CD14-positive monocyte (primary cell): Measurements from ENCODE around the gene SMARCA2. TPM values are rescaled to one million over a fixed set of nuclear protein-coding genes. Genes with fewer than 3 reads are reported as not detected.
A peak's percentile ranks its signal among the peaks of the same experiment; 100 is the strongest.

Experiments
- DNase-seq, 3 donors: peaks; one replicate each; pipeline ENCODE4 v3.0.0-alpha.2; 2011 to 2022
- H2AFZ ChIP-seq: 2 replicates; pipeline ENCODE4 v1.6.0; 2012; ENCODE audit warnings: mild to moderate bottlenecking, low read depth, low read length, inconsistent platforms; ENCODE audit not compliant: insufficient read depth, poor library complexity, severe bottlenecking
- H3K27ac ChIP-seq, 2 donors: 1 replicate in 1 of 2; 2 replicates in 1 of 2; pipeline ENCODE4 v1.5.1; 2012 to 2013; ENCODE audit warnings: low read length in 2 of 2, control low read depth in 1 of 2, inconsistent platforms in 1 of 2, low read depth in 1 of 2, mild to moderate bottlenecking in 1 of 2
- H3K27me3 ChIP-seq, 2 donors: one replicate each; pipeline versions ENCODE4 v1.6.0 to v1.6.1; 2011 to 2013; ENCODE audit warnings: low read length in 2 of 2; ENCODE audit not compliant: control insufficient read depth in 2 of 2, insufficient read depth in 2 of 2
- H3K36me3 ChIP-seq, 2 donors: replicated peaks in 1 of 2; 1 replicate in 1 of 2; 2 replicates in 1 of 2; pipeline versions ENCODE4 v1.5.1 to v1.6.1; 2012 to 2013; ENCODE audit warnings: low read length in 2 of 2, control low read depth in 1 of 2, inconsistent platforms in 1 of 2, mild to moderate bottlenecking in 1 of 2; ENCODE audit not compliant: insufficient read depth in 2 of 2, control insufficient read depth in 1 of 2
- H3K4me1 ChIP-seq, 2 donors: 1 replicate in 1 of 2; 2 replicates in 1 of 2; pipeline versions ENCODE4 v1.5.1 to v1.6.1; 2012 to 2013; ENCODE audit warnings: low read length in 2 of 2, control low read depth in 1 of 2, inconsistent platforms in 1 of 2, mild to moderate bottlenecking in 1 of 2, moderate library complexity in 1 of 2; ENCODE audit not compliant: insufficient read depth in 2 of 2, control insufficient read depth in 1 of 2
- H3K4me2 ChIP-seq: replicated peaks from 2 replicates; pipeline ENCODE3; 2012; ENCODE audit warnings: low read length, moderate library complexity, mild to moderate bottlenecking; ENCODE audit not compliant: poor library complexity, severe bottlenecking; ENCODE audit errors: extremely low read depth
- H3K4me3 ChIP-seq, 3 experiments: fragments of 200-600 bp in 1 of 3; sonication (generic) in 1 of 3; replicated peaks in 1 of 3; 1 replicate in 2 of 3; 2 replicates in 1 of 3; pipeline ENCODE4 v1.5.1; 2011 to 2013; ENCODE audit warnings: low read length in 3 of 3, mild to moderate bottlenecking in 3 of 3, control low read depth in 2 of 3, low read depth in 2 of 3, inconsistent platforms in 1 of 3, moderate library complexity in 1 of 3
- H3K79me2 ChIP-seq: 2 replicates; pipeline ENCODE4 v1.6.0; 2012; ENCODE audit warnings: mild to moderate bottlenecking, control low read depth, inconsistent platforms, low read length, moderate library complexity; ENCODE audit not compliant: insufficient read depth
- H3K9ac ChIP-seq: 2 replicates; pipeline ENCODE4 v1.6.0; 2017; ENCODE audit warnings: low read length, mild to moderate bottlenecking; ENCODE audit not compliant: insufficient read depth, poor library complexity, severe bottlenecking
- H3K9me3 ChIP-seq, 2 donors: replicated peaks in 1 of 2; 1 replicate in 1 of 2; 2 replicates in 1 of 2; pipeline versions ENCODE4 v1.5.1 to v1.6.1; 2012 to 2013; ENCODE audit warnings: low read length in 2 of 2, control low read depth in 1 of 2; ENCODE audit not compliant: control insufficient read depth in 1 of 2, insufficient read depth in 1 of 2
- H4K20me1 ChIP-seq: 2 replicates; pipeline ENCODE4 v1.6.0; 2012; ENCODE audit warnings: mild to moderate bottlenecking, low read length, control low read depth, moderate library complexity; ENCODE audit not compliant: insufficient read depth
- H3K27ac Mint-ChIP-seq, 7 donors: one replicate each; pipeline ENCODE4 v1.8.0; 2020; ENCODE audit warnings: mild to moderate bottlenecking in 7 of 7, mixed read lengths in 7 of 7, moderate library complexity in 6 of 7, inconsistent platforms in 2 of 7
- H3K27me3 Mint-ChIP-seq, 3 donors: one replicate each; pipeline ENCODE4 v1.8.0; 2021 to 2022; ENCODE audit warnings: low read depth in 3 of 3, mild to moderate bottlenecking in 3 of 3, mixed read lengths in 3 of 3, moderate library complexity in 3 of 3, inconsistent platforms in 1 of 3
- H3K36me3 Mint-ChIP-seq, 2 donors: one replicate each; pipeline ENCODE4 v1.8.0; 2020; ENCODE audit warnings: mixed read lengths in 2 of 2, inconsistent platforms in 1 of 2, mild to moderate bottlenecking in 1 of 2
- H3K4me1 Mint-ChIP-seq: one replicate; pipeline ENCODE4 v1.8.0; 2020; ENCODE audit warnings: mild to moderate bottlenecking, mixed read lengths
- H3K4me3 Mint-ChIP-seq, 2 donors: one replicate each; pipeline ENCODE4 v1.8.0; 2020; ENCODE audit warnings: mild to moderate bottlenecking in 2 of 2, mixed read lengths in 2 of 2, moderate library complexity in 1 of 2
- H3K9me3 Mint-ChIP-seq, 7 donors: one replicate each; pipeline ENCODE4 v1.8.0; 2020 to 2022; ENCODE audit warnings: mixed read lengths in 7 of 7, mild to moderate bottlenecking in 6 of 7, moderate library complexity in 6 of 7, inconsistent platforms in 2 of 7
- CTCF ChIP-seq: fragments of 200-600 bp; IDR thresholded peaks from one replicate; pipeline ENCODE4 v1.8.0; 2022; ENCODE audit warnings: antibody characterized with exemption, mild to moderate bottlenecking
- WGBS: methylation state at CpG from one replicate; pipeline ENCODE4 v1.1.5; 2013; ENCODE audit warnings: missing lambda C conversion rate; ENCODE audit not compliant: insufficient coverage; 5-methylcytosine and 5-hydroxymethylcytosine counted together
- intact Hi-C, 2 donors: fragments of 100-400 bp; cut with micrococcal nuclease; formaldehyde crosslinking; loops; one replicate each; pipeline versions ENCODE4 v1.15.0 to v1.15.1; 2023
- polyA plus RNA-seq, 3 donors: library from polyadenylated mRNA; depleted of rRNA in 1 of 3; unstranded in 2 of 3; stranded (reverse) in 1 of 3; fragments of 300-500 nt in 2 of 3; fragments of >200 nt in 1 of 3; fragmentation: Illumina TruSeq in 2 of 3; gene quantifications; 1 replicate in 2 of 3; 2 replicates in 1 of 3; pipeline ENCODE4 v1.2.3, GENCODE V29; 2012 to 2021

SMARCA2 gene
- polyA plus RNA-seq, 3 donors, result 11.0 to 54.7 (median 11.8) TPM

- TF ChIP-seq CTCF, result no peak
- Mint-ChIP-seq H3K27ac (peak overlapping the region; percentile 94 to 98 (median 97)), H3K36me3 (peaks cover 0 to 3% of the 10 kb centered on the region in 2 donors), H3K27me3 (peaks cover 0 to 3% (median 1%) of the 10 kb centered on the region in 3 donors), H3K9me3 (peaks cover 0 to 2% (median 0%) of the 10 kb centered on the region in 7 donors), H3K4me1 (peaks cover 54% of the 10 kb centered on the region), H3K4me3 (peak overlapping the region; percentile 97 to 98)
- H3K27ac ChIP-seq, result peak overlapping the region; percentile 90 to 97
- peak overlapping the region; percentile 96 for H3K9ac ChIP-seq
- WGBS, result no CpG with 5 or more reads among the region's 7 CpGs
- peaks cover 30 to 44% of the 10 kb centered on the region in 2 donors for H3K4me1 ChIP-seq
- intact Hi-C loops, result loop anchor here (10.0 kb wide), 2 partner anchors 827 to 1507 kb away; partner anchors contain the start of genes RFX3 (in 2 of the 2) and PUM3 (in 1 of the 2)
- peaks cover 72% of the 10 kb centered on the region for H3K79me2 ChIP-seq
- H3K4me3 ChIP-seq, result peak overlapping the region; percentile 74 to 98 (median 76)
- H3K4me2 ChIP-seq, result peak overlapping the region; percentile 97
- no peaks in the 10 kb centered on the region for H3K9me3 ChIP-seq
- DNase-seq, result no peak
- H2AFZ ChIP-seq, result peak overlapping the region; percentile 81
- H3K36me3 ChIP-seq, result no peaks in the 10 kb centered on the region
- H4K20me1 ChIP-seq, result peaks cover 55% of the 10 kb centered on the region
- no peaks in the 10 kb centered on the region for H3K27me3 ChIP-seq
Measured at GRCh38 chr9:2018162-2018643, 3.1 kb downstream of the SMARCA2 start.

- H3K9me3 ChIP-seq, result no peaks in the 10 kb centered on the region
- TF ChIP-seq CTCF, result no peak
- Mint-ChIP-seq H3K4me3 (peak overlapping the region; percentile 97 to 98), H3K36me3 (peaks cover 0 to 3% of the 10 kb centered on the region in 2 donors), H3K4me1 (peaks cover 54% of the 10 kb centered on the region), H3K27ac (peak overlapping the region in 6 of 7 donors; percentile 6 to 98 (median 94)), H3K9me3 (peaks cover 0 to 2% (median 0%) of the 10 kb centered on the region in 7 donors), H3K27me3 (peaks cover 0 to 5% (median 1%) of the 10 kb centered on the region in 3 donors)
- H3K36me3 ChIP-seq, result no peaks in the 10 kb centered on the region
- H3K4me2 ChIP-seq, result peak overlapping the region; percentile 97
- H3K4me3 ChIP-seq, result peak overlapping the region in 1 of 3 experiments; percentile 98
- no peak for DNase-seq
- intact Hi-C loops, result loop anchor here (10.0 kb wide), 2 partner anchors 826 to 1506 kb away; partner anchors contain the start of genes RFX3 (in 2 of the 2) and PUM3 (in 1 of the 2)
- no CpG with 5 or more reads among the region's 6 CpGs for WGBS
- peak overlapping the region in 1 of 2 donors; percentile 97 for H3K27ac ChIP-seq
- H4K20me1 ChIP-seq, result peaks cover 62% of the 10 kb centered on the region
- peaks cover 30 to 44% of the 10 kb centered on the region in 2 donors for H3K4me1 ChIP-seq
- H2AFZ ChIP-seq, result no peak overlapping the region
- peaks cover 79% of the 10 kb centered on the region for H3K79me2 ChIP-seq
- H3K27me3 ChIP-seq, result no peaks in the 10 kb centered on the region
- H3K9ac ChIP-seq, result no peak overlapping the region
Measured at GRCh38 chr9:2018764-2019558, 3.8 kb downstream of the SMARCA2 start.
